ENCODE measurements around the gene AFF3. TPM values are rescaled to one million over a fixed set of nuclear protein-coding genes. Genes with fewer than 3 reads are reported as not detected.
"Not testable (repeated sequence)": the region's sequence is repeated elsewhere in the genome, so short reads cannot be mapped to it uniquely, and the experiment has no call there.

Gene AFF3, protein sequence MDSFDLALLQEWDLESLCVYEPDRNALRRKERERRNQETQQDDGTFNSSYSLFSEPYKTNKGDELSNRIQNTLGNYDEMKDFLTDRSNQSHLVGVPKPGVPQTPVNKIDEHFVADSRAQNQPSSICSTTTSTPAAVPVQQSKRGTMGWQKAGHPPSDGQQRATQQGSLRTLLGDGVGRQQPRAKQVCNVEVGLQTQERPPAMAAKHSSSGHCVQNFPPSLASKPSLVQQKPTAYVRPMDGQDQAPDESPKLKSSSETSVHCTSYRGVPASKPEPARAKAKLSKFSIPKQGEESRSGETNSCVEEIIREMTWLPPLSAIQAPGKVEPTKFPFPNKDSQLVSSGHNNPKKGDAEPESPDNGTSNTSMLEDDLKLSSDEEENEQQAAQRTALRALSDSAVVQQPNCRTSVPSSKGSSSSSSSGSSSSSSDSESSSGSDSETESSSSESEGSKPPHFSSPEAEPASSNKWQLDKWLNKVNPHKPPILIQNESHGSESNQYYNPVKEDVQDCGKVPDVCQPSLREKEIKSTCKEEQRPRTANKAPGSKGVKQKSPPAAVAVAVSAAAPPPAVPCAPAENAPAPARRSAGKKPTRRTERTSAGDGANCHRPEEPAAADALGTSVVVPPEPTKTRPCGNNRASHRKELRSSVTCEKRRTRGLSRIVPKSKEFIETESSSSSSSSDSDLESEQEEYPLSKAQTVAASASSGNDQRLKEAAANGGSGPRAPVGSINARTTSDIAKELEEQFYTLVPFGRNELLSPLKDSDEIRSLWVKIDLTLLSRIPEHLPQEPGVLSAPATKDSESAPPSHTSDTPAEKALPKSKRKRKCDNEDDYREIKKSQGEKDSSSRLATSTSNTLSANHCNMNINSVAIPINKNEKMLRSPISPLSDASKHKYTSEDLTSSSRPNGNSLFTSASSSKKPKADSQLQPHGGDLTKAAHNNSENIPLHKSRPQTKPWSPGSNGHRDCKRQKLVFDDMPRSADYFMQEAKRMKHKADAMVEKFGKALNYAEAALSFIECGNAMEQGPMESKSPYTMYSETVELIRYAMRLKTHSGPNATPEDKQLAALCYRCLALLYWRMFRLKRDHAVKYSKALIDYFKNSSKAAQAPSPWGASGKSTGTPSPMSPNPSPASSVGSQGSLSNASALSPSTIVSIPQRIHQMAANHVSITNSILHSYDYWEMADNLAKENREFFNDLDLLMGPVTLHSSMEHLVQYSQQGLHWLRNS (N-terminal part only)
- 37.8 TPM for polyA plus RNA-seq (2013, experiment 1 of 2; ENCODE audit: insufficient read length)
- polyA plus RNA-seq (2013, experiment 2 of 2; ENCODE audit: insufficient read length), result 32.8 TPM

GRCh38 chr2:100142393-100142792 is at the start of gene AFF3:
AFF3 (minus strand) TSS chr2:100142590; CDS start chr2:100104454, 38,136 bp downstream.
- DNase-seq, result no peak

DNA sequence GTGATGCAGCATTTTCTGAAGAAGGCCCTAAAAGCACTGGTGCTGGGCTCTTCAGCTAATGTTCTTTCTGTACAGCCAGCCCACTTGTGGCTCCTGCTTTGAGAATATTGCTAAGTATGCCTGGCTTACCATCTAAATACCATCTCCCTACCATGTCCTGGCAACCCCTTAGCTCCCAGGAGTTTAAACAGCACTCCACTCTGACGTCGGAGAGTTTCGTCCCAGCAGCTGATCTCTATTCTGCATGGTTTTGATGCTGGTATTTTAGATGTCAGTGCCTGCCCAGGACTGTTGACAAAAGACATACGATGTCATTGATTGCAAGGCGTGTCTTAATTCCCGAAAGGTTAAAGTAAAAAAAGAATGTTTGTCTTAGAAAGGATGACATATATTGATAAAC is 47.0 kb upstream of the AFF3 start:
- no peak for DNase-seq

DNA sequence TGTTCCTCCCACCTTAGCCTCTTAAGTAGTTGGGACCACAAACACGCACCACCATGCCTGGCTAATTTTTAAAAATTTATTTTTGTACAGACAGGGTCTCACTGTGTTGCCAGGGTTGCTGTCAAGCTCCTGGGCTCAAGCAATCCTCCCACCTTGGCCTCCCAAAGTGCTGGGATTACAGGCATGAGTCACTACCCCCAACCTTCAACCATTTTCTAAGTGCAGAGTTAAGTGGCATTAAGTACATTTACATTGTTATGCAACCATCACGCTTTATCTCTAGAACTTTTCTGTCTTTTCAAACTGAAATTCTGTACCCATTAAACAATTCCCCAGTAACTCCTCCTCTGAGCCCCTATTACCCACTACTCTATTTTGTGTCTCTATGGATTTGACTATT is 45.9 kb upstream of the AFF3 start:
- no peak for DNase-seq

- no peak for DNase-seq
These were observed 43.7 kb upstream of the AFF3 start for GRCh38 chr2:100186126-100186525.

GRCh38 chr2:100185516-100185915 is 43.1 kb upstream of the AFF3 start:
- no peak for DNase-seq

GRCh38 chr2:100185105-100185504 is 42.7 kb upstream of the AFF3 start:
- DNase-seq, result no peak

DNA sequence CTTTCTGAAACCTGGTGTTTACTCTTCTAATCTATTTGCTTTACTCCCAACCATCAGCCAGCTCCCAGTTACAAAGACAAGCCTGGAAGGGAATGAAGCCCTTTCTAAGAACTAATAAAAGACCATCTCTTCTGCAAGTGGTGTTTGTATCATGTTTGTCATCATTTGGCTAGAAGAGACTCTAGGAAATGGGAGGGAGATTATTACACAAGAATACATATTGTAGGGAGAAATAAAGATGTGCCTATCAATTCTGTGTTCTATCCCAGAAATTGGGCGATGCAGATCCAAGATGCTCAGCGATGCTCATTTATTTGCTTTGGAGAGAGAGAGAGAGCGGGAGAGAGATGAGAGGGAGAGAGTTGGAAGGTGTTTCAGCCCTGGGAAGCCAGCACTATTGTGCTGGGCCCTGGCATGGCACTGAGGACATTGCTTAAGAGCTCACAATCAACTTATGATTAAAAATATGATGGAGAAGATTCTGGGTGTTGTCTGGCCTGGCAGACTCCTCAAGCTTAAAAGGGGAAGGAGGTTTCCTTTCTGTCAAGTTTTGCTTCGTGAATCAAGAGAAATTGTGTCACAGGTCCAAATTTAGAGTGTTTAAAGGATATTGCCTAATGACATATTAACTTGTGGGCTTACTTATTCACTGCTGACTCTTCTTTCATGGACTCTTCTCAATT is 41.8 kb upstream of the AFF3 start:
- DNase-seq, result no peak

GRCh38 chr2:100182494-100183361 is 40.3 kb upstream of the AFF3 start:
- peak; percentile 64 for DNase-seq

DNA sequence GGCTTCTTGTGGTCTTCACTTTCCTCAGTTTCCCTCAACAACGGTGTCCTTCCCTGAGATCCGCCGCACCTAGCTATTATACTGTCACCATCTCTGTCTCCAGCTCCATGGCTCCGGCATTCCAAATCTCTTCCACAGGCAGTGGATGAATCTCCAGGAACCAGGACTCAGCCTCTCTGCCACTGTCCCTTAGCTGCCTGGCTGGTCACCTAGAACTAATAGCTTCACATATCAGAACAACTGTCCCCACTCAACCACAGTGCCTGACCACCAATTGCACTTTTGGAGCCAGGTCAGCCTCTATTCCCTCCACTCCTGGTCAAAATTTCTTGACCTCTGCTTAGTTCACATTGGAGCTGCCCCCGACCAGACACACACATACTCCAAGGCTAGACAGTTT is 38.1 kb upstream of the AFF3 start:
- DNase-seq, result no peak

DNA sequence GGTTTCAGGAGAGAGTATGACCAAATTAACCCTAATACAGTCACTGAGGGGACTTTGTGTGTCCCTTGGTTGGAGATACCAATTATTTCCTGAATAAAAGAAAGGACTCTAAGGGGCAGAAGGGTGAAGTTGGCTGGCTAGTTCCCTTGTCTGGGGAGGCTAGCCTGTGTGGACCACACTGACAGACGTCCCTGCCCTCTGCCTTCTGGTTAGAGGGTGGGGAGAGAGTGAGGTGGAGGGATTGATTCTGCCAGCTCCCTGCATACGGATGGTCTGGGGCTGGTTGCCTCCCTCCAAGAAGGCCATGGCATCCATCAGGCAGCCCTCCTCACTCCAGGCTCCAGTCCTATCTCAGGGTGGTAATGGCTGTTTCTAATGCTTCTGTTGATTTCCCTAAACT is 37.4 kb upstream of the AFF3 start:
- no peak for DNase-seq

- DNase-seq, result no peak
These were observed 36.5 kb upstream of the AFF3 start for GRCh38 chr2:100178864-100179263.

DNA sequence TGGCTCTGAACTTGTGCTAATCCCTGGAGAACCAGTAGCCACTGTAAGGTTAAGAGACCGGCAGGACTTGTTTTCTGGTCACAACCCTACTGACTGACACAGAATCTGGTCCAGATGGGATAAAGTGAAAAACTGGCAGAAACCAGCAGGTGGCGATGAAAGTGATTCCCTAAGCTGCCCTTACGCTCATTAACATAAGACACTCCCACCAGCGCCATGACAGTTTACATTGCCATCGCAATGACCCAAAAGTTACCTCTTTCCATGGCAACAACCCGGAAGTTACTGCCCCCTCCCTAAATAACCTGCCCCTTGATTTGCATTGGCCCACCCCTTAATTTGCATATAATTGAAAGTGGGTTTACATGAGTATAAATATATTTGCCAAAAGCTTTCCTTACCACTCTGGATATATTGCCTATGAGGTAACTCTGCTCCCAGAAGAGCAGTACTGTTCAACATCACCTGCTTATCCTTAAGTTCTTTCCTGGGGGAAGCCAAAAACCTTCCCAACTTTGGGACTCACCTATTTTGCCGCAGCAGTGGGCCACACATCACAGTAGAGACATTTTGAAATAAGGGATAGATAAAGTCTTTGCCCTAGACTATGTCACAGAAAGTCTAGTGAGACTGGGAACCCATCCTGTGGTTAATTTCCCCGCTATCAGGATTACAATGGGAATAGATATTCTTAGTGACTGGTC is 35.8 kb upstream of the AFF3 start:
- DNase-seq, result no peak

GRCh38 chr2:100176925-100177324 is 34.5 kb upstream of the AFF3 start:
- DNase-seq, result no peak

GRCh38 chr2:100174026-100174431 is 31.6 kb upstream of the AFF3 start:
- peak; percentile 71 for DNase-seq

DNA sequence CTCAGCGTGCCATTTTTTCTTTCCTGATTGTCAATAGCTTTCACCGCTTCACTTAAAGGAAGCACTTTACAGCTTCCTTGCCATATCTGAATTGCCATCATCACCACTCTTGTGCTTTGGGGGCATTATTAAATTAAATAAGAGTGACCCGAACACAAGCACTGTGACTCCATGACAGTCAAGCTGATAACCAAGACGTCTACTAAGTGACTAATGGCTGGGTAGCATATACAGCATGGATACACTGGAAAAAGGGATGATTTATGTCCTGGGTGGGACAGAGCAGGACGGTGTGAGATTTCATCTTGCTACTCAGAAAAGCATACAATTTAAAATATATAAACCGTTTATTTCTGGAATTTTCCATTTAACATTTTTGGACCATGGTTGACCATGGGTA is 24.3 kb upstream of the AFF3 start:
- no peak for DNase-seq

DNA sequence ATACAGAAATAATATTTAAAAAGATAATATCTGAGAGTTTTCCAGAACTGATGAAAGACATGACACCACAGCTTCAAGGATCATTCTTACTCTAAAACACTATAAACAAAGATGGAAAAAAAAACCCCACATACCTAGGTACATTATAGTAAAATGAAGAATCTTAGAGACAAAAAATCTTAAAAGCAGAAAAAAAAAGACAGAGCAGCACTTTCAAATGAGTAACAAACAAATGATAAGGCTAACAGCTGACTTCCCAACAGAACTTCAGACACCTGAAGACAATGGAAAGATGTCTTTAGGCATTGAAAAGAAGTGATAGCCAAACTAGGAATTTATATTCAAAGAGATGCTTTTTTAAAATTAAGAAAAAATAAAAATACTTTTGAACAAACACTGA is 21.2 kb upstream of the AFF3 start:
- DNase-seq, result no peak

DNA sequence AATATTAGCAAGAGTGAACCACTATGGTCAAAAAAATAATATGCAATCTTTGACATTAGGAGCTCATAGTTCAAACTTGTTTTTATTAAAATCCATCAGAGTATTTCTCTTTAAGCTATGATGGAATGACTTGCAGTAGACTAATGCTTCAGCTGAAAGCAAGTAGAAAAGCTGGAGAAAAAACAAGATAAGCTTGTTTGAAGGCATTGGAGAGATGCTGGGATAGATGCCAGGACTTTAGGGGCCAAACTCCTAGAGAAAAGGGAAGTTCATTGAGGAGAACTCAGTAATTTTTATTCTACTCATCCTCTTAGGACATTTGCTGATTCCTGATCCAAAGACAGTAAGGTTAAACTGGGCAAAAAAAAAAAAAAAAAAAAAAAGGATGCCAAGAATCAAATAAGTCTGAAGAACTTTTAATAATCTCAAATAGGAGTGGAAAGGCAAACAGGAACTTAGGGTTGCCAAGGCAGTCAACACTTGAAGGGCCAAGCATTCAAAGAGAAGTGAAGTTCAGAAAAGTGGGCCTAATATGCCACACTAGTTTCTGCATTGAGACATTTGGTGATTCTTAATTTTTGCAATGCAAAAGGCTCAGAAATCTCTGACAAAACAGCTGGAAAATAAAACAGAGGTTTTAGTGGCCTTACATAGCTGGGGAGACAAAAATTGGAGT is 19.7 kb upstream of the AFF3 start:
- DNase-seq, result no peak

- DNase-seq, result no peak
These were observed 18.0 kb upstream of the AFF3 start for GRCh38 chr2:100160396-100160795.

GRCh38 chr2:100151832-100152231 is 9.4 kb upstream of the AFF3 start:
- not testable (repeated sequence) for DNase-seq

GRCh38 chr2:100151310-100151709 is 8.9 kb upstream of the AFF3 start:
- DNase-seq, result no peak
